ENCODE results near the gene CLDN6.

DNA sequence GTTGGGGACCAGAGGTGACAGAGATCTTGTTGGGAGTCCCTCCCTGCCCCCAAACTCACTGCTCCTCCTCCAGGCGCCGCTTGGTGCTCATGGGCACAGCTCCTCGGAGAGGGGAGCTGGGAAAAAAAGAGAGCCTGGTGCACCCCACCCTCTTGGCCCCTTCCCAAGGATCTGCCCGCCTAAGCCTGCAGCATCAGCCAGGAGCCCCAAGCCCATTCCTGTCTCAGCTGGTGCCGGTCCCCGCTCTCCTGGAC is 5.4 kb upstream of the CLDN6 start:
- TF ChIP-seq, protein P1, sequence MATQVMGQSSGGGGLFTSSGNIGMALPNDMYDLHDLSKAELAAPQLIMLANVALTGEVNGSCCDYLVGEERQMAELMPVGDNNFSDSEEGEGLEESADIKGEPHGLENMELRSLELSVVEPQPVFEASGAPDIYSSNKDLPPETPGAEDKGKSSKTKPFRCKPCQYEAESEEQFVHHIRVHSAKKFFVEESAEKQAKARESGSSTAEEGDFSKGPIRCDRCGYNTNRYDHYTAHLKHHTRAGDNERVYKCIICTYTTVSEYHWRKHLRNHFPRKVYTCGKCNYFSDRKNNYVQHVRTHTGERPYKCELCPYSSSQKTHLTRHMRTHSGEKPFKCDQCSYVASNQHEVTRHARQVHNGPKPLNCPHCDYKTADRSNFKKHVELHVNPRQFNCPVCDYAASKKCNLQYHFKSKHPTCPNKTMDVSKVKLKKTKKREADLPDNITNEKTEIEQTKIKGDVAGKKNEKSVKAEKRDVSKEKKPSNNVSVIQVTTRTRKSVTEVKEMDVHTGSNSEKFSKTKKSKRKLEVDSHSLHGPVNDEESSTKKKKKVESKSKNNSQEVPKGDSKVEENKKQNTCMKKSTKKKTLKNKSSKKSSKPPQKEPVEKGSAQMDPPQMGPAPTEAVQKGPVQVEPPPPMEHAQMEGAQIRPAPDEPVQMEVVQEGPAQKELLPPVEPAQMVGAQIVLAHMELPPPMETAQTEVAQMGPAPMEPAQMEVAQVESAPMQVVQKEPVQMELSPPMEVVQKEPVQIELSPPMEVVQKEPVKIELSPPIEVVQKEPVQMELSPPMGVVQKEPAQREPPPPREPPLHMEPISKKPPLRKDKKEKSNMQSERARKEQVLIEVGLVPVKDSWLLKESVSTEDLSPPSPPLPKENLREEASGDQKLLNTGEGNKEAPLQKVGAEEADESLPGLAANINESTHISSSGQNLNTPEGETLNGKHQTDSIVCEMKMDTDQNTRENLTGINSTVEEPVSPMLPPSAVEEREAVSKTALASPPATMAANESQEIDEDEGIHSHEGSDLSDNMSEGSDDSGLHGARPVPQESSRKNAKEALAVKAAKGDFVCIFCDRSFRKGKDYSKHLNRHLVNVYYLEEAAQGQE (IDR thresholded peaks at IDR 0.05; ENCODE audit: low read depth): no peak
- TF ChIP-seq POLR2A (IDR thresholded peaks at IDR 0.05; ENCODE audit: borderline replicate concordance, extremely low read depth, insufficient read depth, insufficient read length) (no peak), JUND (IDR thresholded peaks at IDR 0.05) (no peak), POLR2AphosphoS5 (IDR thresholded peaks at IDR 0.05; ENCODE audit: low read depth, low read length) (no peak; the same call in none of the 2 replicates), ZNF274 (IDR thresholded peaks at IDR 0.05; ENCODE audit: low read depth, low read length) (no peak), EZH2phosphoT487 (IDR thresholded peaks at IDR 0.05; ENCODE audit: borderline replicate concordance) (no peak), EZH2 (IDR thresholded peaks at IDR 0.05) (no peak)
- TF ChIP-seq, protein P2, sequence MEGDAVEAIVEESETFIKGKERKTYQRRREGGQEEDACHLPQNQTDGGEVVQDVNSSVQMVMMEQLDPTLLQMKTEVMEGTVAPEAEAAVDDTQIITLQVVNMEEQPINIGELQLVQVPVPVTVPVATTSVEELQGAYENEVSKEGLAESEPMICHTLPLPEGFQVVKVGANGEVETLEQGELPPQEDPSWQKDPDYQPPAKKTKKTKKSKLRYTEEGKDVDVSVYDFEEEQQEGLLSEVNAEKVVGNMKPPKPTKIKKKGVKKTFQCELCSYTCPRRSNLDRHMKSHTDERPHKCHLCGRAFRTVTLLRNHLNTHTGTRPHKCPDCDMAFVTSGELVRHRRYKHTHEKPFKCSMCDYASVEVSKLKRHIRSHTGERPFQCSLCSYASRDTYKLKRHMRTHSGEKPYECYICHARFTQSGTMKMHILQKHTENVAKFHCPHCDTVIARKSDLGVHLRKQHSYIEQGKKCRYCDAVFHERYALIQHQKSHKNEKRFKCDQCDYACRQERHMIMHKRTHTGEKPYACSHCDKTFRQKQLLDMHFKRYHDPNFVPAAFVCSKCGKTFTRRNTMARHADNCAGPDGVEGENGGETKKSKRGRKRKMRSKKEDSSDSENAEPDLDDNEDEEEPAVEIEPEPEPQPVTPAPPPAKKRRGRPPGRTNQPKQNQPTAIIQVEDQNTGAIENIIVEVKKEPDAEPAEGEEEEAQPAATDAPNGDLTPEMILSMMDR (IDR thresholded peaks at IDR 0.05 in 2 of 3, conservative IDR thresholded peaks at IDR 0.05 in 1 of 3; ENCODE audit: borderline replicate concordance in 1 of 3, insufficient read depth in 1 of 3, low read depth in 2 of 3, low read length in 2 of 3): no peak
- TF ChIP-seq, protein P3, sequence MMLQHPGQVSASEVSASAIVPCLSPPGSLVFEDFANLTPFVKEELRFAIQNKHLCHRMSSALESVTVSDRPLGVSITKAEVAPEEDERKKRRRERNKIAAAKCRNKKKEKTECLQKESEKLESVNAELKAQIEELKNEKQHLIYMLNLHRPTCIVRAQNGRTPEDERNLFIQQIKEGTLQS (IDR thresholded peaks at IDR 0.05): no peak

Data from HCT116 (cell line).